ENCODE data around the gene OXTR.
A peak's percentile ranks its signal among the peaks of the same experiment; 100 is the strongest.
"Not testable (repeated sequence)": the region's sequence is repeated elsewhere in the genome, so short reads cannot be mapped to it uniquely, and the experiment has no call there.

The OXTR gene

DNA sequence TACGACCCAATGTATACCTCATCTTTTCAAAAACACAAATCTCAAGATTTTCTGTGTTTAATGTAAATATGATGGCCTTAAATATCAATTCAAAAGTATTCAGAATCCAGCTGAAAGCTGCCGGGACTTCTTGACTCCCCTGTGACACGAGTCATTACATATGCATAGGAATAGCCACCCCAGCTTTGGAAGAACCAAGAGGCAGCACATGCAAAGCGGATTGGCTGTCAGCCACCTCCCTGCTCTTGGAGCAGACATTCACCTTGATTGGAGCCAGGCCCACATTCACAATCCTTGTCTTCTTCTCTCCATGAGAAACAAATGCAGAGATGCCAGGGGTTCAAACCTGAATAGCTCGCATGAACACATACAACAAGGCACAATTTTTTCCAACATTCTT lies 46.6 kb downstream of the OXTR start:
- H3K4me1 ChIP-seq (ENCODE audit: insufficient read depth, poor library complexity, severe bottlenecking), result peaks cover 3% of the 10 kb centered on the region
- no peaks in the 10 kb centered on the region for H3K27me3 ChIP-seq (ENCODE audit: insufficient read depth, poor library complexity, severe bottlenecking)
- H3K4me3 ChIP-seq (ENCODE audit: severe bottlenecking), result no peak overlapping the region
- H3K9me3 ChIP-seq (ENCODE audit: severe bottlenecking), result no peaks in the 10 kb centered on the region
- H3K27ac ChIP-seq (ENCODE audit: poor library complexity, severe bottlenecking), result no peak overlapping the region
- TF ChIP-seq, protein P1, sequence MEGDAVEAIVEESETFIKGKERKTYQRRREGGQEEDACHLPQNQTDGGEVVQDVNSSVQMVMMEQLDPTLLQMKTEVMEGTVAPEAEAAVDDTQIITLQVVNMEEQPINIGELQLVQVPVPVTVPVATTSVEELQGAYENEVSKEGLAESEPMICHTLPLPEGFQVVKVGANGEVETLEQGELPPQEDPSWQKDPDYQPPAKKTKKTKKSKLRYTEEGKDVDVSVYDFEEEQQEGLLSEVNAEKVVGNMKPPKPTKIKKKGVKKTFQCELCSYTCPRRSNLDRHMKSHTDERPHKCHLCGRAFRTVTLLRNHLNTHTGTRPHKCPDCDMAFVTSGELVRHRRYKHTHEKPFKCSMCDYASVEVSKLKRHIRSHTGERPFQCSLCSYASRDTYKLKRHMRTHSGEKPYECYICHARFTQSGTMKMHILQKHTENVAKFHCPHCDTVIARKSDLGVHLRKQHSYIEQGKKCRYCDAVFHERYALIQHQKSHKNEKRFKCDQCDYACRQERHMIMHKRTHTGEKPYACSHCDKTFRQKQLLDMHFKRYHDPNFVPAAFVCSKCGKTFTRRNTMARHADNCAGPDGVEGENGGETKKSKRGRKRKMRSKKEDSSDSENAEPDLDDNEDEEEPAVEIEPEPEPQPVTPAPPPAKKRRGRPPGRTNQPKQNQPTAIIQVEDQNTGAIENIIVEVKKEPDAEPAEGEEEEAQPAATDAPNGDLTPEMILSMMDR (IDR thresholded peaks at IDR 0.05; ENCODE audit: poor library complexity, severe bottlenecking), result no peak
- no peaks in the 10 kb centered on the region for H3K36me3 ChIP-seq (ENCODE audit: low read depth)
- DNase-seq (ENCODE audit: low spot score) (no peak), ATAC-seq (ENCODE audit: low read depth) (no peak)

DNA sequence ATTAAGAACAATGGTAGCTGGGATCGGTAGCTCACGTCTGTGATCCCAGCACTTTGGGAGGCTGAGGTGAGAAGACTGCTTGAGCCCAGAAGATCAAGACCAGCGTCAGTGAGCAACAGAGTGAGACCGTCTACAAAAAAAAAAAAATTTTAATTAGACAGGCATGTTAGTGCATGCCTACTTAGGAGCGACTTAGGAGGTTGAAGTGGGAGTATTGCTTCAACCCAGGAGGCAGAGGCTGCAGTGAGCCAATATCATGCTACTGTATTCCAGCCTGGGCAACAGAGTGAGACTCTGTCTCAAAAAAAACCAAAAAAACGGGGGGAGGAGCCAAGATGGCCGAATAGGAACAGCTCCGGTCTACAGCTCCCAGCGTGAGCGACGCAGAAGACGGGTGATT lies 53.7 kb downstream of the OXTR start:
- H3K36me3 ChIP-seq (ENCODE audit: low read depth); H3K27me3 ChIP-seq (ENCODE audit: insufficient read depth, poor library complexity, severe bottlenecking); H3K9me3 ChIP-seq (ENCODE audit: severe bottlenecking); H3K4me3 ChIP-seq (ENCODE audit: severe bottlenecking); H3K4me1 ChIP-seq (ENCODE audit: insufficient read depth, poor library complexity, severe bottlenecking); DNase-seq (ENCODE audit: low spot score); H3K27ac ChIP-seq (ENCODE audit: poor library complexity, severe bottlenecking): not testable (repeated sequence)
- peak; percentile 53 for ATAC-seq (ENCODE audit: low read depth)

DNA sequence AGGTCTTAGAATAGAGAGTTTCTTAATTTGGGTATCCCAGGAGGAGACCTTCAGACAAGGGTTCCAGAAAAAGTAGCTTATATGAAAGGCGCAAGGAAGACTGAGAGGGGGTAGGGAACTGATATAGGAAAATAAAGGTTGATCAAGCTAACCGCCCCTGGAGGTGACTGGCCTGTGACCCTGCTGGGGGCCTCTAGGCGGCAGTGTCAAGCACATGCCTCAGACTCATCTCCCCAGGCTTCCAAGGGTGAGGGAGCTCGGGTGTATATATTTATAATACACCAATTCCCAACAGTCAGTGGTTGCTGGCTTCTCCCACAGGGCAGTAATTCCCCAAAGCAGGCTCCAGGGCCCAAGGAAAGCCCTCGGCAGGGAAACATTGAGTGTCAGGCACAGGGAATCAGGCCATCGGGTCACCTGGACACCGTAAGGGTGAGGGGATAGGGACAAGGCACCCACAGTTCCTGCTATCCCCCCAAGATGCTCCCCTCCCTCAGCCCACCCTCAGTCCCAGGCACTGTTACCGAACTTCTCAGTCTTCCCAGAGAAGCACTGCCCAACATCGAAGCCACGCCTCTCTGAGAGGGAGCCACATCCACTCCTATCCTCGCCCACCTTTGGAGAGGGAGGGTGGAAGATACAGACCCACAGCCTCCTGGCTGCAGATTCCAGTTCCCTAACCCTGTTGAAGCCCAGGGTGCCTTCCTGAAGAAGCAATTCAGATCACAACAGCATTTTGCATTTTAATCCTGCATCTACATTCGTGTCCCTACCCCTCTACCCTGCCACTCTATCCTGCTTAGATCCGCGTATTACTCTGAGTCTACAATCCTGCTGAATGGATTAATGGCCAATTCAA lies 55.3 kb downstream of the OXTR start:
- H3K27me3 ChIP-seq (ENCODE audit: insufficient read depth, poor library complexity, severe bottlenecking), result no peaks in the 10 kb centered on the region
- TF ChIP-seq, protein P1 (IDR thresholded peaks at IDR 0.05; ENCODE audit: poor library complexity, severe bottlenecking), result peak; percentile 37
- H3K9me3 ChIP-seq (ENCODE audit: severe bottlenecking), result no peaks in the 10 kb centered on the region
- H3K27ac ChIP-seq (ENCODE audit: poor library complexity, severe bottlenecking), result no peak overlapping the region
- peaks cover 9% of the 10 kb centered on the region for H3K4me1 ChIP-seq (ENCODE audit: insufficient read depth, poor library complexity, severe bottlenecking)
- H3K4me3 ChIP-seq (ENCODE audit: severe bottlenecking), result no peak overlapping the region
- H3K36me3 ChIP-seq (ENCODE audit: low read depth), result no peaks in the 10 kb centered on the region
- ATAC-seq (ENCODE audit: low read depth) (no peak), DNase-seq (ENCODE audit: low spot score) (no peak)

DNA sequence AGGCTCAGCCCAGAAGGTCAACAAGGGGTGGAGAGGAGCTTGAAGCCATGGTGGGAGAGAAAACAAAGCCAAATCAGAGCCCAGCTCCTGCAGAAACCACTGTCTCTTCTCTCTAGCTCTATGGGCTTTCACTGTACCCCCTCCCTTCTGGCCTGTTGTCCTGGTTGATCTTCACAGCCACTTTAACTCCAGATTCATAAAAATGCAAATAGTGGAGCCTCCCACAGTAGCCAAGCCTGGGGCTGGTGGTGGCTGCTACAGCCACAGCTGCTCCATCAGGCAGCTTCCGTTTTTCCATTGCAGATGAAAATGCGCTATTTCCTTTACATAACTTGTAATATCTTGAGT lies 56.5 kb downstream of the OXTR start:
- H3K4me3 ChIP-seq (ENCODE audit: severe bottlenecking), result no peak overlapping the region
- peaks cover 9% of the 10 kb centered on the region for H3K4me1 ChIP-seq (ENCODE audit: insufficient read depth, poor library complexity, severe bottlenecking)
- peak; percentile 18; the same call in 2 of the 3 replicates for ATAC-seq (ENCODE audit: low read depth)
- no peak overlapping the region for H3K27ac ChIP-seq (ENCODE audit: poor library complexity, severe bottlenecking)
- TF ChIP-seq, protein P1 (IDR thresholded peaks at IDR 0.05; ENCODE audit: poor library complexity, severe bottlenecking), result no peak
- H3K27me3 ChIP-seq (ENCODE audit: insufficient read depth, poor library complexity, severe bottlenecking), result no peaks in the 10 kb centered on the region
- no peaks in the 10 kb centered on the region for H3K9me3 ChIP-seq (ENCODE audit: severe bottlenecking)
- no peak for DNase-seq (ENCODE audit: low spot score)
- no peaks in the 10 kb centered on the region for H3K36me3 ChIP-seq (ENCODE audit: low read depth)

DNA sequence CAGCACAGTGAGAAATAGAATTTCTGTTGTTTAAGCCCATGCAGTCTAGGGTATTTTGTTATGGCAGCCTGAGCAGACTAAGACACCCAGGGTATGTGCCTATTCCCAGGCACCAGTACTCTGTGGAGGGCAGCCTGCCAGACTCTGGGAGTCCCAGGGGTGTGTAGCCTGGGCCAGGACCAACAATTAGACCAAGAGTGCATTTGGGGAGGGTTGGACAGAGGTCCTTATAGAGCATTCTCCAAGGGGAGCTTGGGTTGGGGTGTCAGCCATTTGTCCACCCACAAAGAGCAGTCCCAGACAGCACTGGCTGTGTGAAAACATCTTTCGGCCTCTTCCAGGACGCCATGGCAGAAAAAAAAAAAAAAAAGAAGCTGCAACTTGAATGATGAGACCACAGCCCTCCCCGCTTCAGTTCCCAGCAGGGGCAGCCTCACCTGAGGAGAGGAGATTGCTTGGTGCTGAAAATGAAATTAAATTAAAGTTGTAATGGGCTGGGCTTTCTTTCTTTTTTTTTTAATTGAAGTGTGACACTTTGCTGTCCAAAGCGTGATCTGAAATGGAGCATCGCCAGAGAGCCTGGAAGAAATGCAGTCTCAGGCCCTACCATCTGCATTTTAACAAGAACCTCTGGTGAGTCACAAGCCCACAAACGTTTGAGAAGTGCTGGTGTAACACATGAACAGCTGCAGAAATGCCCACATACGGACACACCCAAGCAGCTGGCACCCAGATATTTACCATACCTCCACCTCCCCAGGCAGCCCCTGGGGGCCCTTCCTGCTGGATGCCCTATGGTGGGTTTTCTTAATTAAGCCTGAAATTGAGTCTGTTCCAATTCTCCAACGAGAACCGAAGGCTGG lies 57.1 kb downstream of the OXTR start:
- peaks cover 9% of the 10 kb centered on the region for H3K4me1 ChIP-seq (ENCODE audit: insufficient read depth, poor library complexity, severe bottlenecking)
- ATAC-seq (ENCODE audit: low read depth) (peak; percentile 64), DNase-seq (ENCODE audit: low spot score) (no peak)
- no peaks in the 10 kb centered on the region for H3K36me3 ChIP-seq (ENCODE audit: low read depth)
- no peaks in the 10 kb centered on the region for H3K9me3 ChIP-seq (ENCODE audit: severe bottlenecking)
- TF ChIP-seq, protein P1 (IDR thresholded peaks at IDR 0.05; ENCODE audit: poor library complexity, severe bottlenecking), result no peak
- no peak overlapping the region for H3K27ac ChIP-seq (ENCODE audit: poor library complexity, severe bottlenecking)
- H3K27me3 ChIP-seq (ENCODE audit: insufficient read depth, poor library complexity, severe bottlenecking), result no peaks in the 10 kb centered on the region
- no peak overlapping the region for H3K4me3 ChIP-seq (ENCODE audit: severe bottlenecking)

All from RWPE2 (cell line).